ENCODE results near the gene RFT1.

- TF ChIP-seq POLR2AphosphoS5 (IDR thresholded peaks at IDR 0.05) (no peak), CTCF (IDR thresholded peaks at IDR 0.05) (no peak), POLR2A (IDR thresholded peaks at IDR 0.05) (no peak), EP300 (IDR thresholded peaks at IDR 0.05; ENCODE audit: low read depth) (no peak)
Observed at GRCh38 chr3:53062905-53063304, 67.3 kb downstream of the RFT1 start.

Data from transverse colon (tissue), 4 donors.